B cell (primary cell): ENCODE data around the gene NPM3. TPM values are rescaled to one million over a fixed set of nuclear protein-coding genes. Genes with fewer than 3 reads are reported as not detected.
A peak's percentile ranks its signal among the peaks of the same experiment; 100 is the strongest.

Experiments
- ATAC-seq: fragments of 200-7000 bp; cut with Tn5 transposase; one replicate; pipeline ENCODE4 v1.10.0; 2021; ENCODE audit warnings: low read depth, mild to moderate bottlenecking, moderate number of reproducible peaks, moderate library complexity
- CTCF ChIA-PET: fragments of 350-600 bp; sonication (Branson Sonifier 250); formaldehyde crosslinking; loops from one replicate; lab custom pipeline; 2021; ENCODE audit warnings: antibody characterized with exemption, inconsistent platforms; lab: Charles Lee
- POLR2A ChIA-PET: fragments of 350-600 bp; sonication (Branson Sonifier 250); formaldehyde crosslinking; loops from one replicate; lab custom pipeline; 2021; ENCODE audit warnings: antibody characterized with exemption; lab: Charles Lee
- DNase-seq: peaks from one replicate; pipeline ENCODE4 v3.0.0; 2013
- H2AFZ ChIP-seq: 2 replicates; pipeline ENCODE4 v1.6.1; 2012; ENCODE audit warnings: mild to moderate bottlenecking, low read depth, low read length; ENCODE audit not compliant: insufficient read depth, poor library complexity, severe bottlenecking
- H3K27ac ChIP-seq, 2 donors: 1 replicate in 1 of 2; 2 replicates in 1 of 2; pipeline ENCODE4 v1.5.1; 2012 to 2013; ENCODE audit warnings: low read length in 2 of 2, mild to moderate bottlenecking in 2 of 2, moderate library complexity in 1 of 2
- H3K27me3 ChIP-seq, 4 experiments: fragments of 200-600 bp in 1 of 4; sonication (generic) in 1 of 4; replicated peaks in 1 of 4; 1 replicate in 2 of 4; 2 replicates in 2 of 4; pipeline versions ENCODE4 v1.6.1 to v1.7.0; 2013 to 2016; ENCODE audit warnings: low read length in 3 of 4, mild to moderate bottlenecking in 2 of 4, mixed read lengths in 1 of 4, moderate library complexity in 1 of 4; ENCODE audit not compliant: insufficient read depth in 4 of 4, control insufficient read depth in 3 of 4; ENCODE audit errors: control extremely low read depth in 1 of 4
- H3K36me3 ChIP-seq, 2 experiments: replicated peaks in 1 of 2; 1 replicate in 1 of 2; 2 replicates in 1 of 2; pipeline versions ENCODE4 v1.6.1 to v1.7.1; 2013; ENCODE audit warnings: low read length in 1 of 2; ENCODE audit not compliant: insufficient read depth in 2 of 2, control insufficient read depth in 1 of 2; ENCODE audit errors: control extremely low read depth in 1 of 2, extremely low read depth in 1 of 2
- H3K4me1 ChIP-seq, 2 donors: fragments of 200-600 bp in 1 of 2; sonication (generic) in 1 of 2; 1 replicate in 1 of 2; 2 replicates in 1 of 2; pipeline versions ENCODE4 v1.5.1 to v1.6.1; 2013 to 2017; ENCODE audit warnings: low read length in 2 of 2; ENCODE audit not compliant: control insufficient read depth in 2 of 2, insufficient read depth in 2 of 2
- H3K4me2 ChIP-seq: replicated peaks from 2 replicates; pipeline ENCODE3; 2012; ENCODE audit warnings: mild to moderate bottlenecking, low read depth, low read length; ENCODE audit not compliant: poor library complexity, severe bottlenecking
- H3K4me3 ChIP-seq, 5 experiments: fragments of 200-600 bp in 1 of 5; sonication (generic) in 1 of 5; 1 replicate in 3 of 5; 2 replicates in 2 of 5; pipeline versions ENCODE4 v1.5.1 to v1.7.0; 2011 to 2016; ENCODE audit warnings: low read length in 4 of 5, mild to moderate bottlenecking in 4 of 5, low read depth in 2 of 5, control low read depth in 1 of 5, moderate library complexity in 1 of 5; ENCODE audit not compliant: insufficient read depth in 1 of 5; ENCODE audit errors: control extremely low read depth in 1 of 5, extremely low read depth in 1 of 5
- H3K79me2 ChIP-seq: fragments of 200-600 bp; sonication (generic); one replicate; pipeline ENCODE4 v1.6.0; 2016; ENCODE audit warnings: low read length; ENCODE audit not compliant: control insufficient read depth, insufficient read depth
- H3K9ac ChIP-seq: fragments of 200-600 bp; sonication (generic); 2 replicates; pipeline ENCODE4 v1.6.1; 2017; ENCODE audit warnings: mild to moderate bottlenecking, low read length, moderate library complexity
- H3K9me3 ChIP-seq, 3 donors: one replicate each; pipeline versions ENCODE4 v1.6.1 to v1.7.1; 2013; ENCODE audit warnings: low read length in 2 of 3; ENCODE audit not compliant: control insufficient read depth in 2 of 3, insufficient read depth in 1 of 3; ENCODE audit errors: control extremely low read depth in 1 of 3
- H4K20me1 ChIP-seq: 2 replicates; pipeline ENCODE4 v1.6.0; 2012; ENCODE audit warnings: mild to moderate bottlenecking, low read length; ENCODE audit not compliant: insufficient read depth, control insufficient read depth, poor library complexity, severe bottlenecking
- H3K27ac Mint-ChIP-seq: one replicate; pipeline ENCODE4 v1.8.0; 2021; ENCODE audit warnings: mixed read lengths
- H3K27me3 Mint-ChIP-seq: one replicate; pipeline ENCODE4 v1.8.0; 2021; ENCODE audit warnings: mixed read lengths
- H3K4me1 Mint-ChIP-seq: one replicate; pipeline ENCODE4 v1.8.0; 2021; ENCODE audit warnings: mixed read lengths
- H3K4me3 Mint-ChIP-seq: one replicate; pipeline ENCODE4 v1.8.0; 2021; ENCODE audit warnings: mixed read lengths
- H3K9me3 Mint-ChIP-seq: one replicate; pipeline ENCODE4 v1.8.0; 2022; ENCODE audit warnings: mixed read lengths; ENCODE audit not compliant: insufficient read depth
- EZH2 ChIP-seq: IDR thresholded peaks from 2 replicates; pipeline ENCODE4 v1.6.1; 2012; ENCODE audit warnings: borderline replicate concordance, low read depth, mild to moderate bottlenecking, moderate library complexity, low read length; ENCODE audit not compliant: insufficient read depth, poor library complexity, severe bottlenecking
- WGBS: methylation state at CpG from one replicate; pipeline ENCODE4 v1.1.5; 2013; ENCODE audit warnings: missing lambda C conversion rate; ENCODE audit not compliant: insufficient coverage; 5-methylcytosine and 5-hydroxymethylcytosine counted together
- intact Hi-C: fragments of 100-400 bp; cut with micrococcal nuclease; formaldehyde crosslinking; loops from one replicate; pipeline ENCODE4 v1.10.0; 2022
- polyA plus RNA-seq: library from polyadenylated mRNA; depleted of rRNA; stranded (reverse); fragments of >200 nt; gene quantifications from 2 replicates; pipeline ENCODE4 v1.2.3, GENCODE V29; 2012
- total RNA-seq, 2 donors: library from RNA; stranded (reverse); fragments of 120-200 nt in 1 of 2; gene quantifications; 1 replicate in 1 of 2; 2 replicates in 1 of 2; pipeline versions ENCODE4 v1.2.3 to v1.2.4, GENCODE V29; 2013 to 2022
- TF ChIP-seq, protein P1 (sequence below): fragments of 200-600 bp; IDR thresholded peaks from one replicate; pipeline ENCODE4 v1.8.0; 2022; ENCODE audit warnings: antibody characterized with exemption, mild to moderate bottlenecking

The NPM3 gene
- total and polyA plus RNA-seq, 2 donors (not counting 1 experiment from before 2014, with no cell fraction given) = 7.7 to 13.5 TPM

DNA sequence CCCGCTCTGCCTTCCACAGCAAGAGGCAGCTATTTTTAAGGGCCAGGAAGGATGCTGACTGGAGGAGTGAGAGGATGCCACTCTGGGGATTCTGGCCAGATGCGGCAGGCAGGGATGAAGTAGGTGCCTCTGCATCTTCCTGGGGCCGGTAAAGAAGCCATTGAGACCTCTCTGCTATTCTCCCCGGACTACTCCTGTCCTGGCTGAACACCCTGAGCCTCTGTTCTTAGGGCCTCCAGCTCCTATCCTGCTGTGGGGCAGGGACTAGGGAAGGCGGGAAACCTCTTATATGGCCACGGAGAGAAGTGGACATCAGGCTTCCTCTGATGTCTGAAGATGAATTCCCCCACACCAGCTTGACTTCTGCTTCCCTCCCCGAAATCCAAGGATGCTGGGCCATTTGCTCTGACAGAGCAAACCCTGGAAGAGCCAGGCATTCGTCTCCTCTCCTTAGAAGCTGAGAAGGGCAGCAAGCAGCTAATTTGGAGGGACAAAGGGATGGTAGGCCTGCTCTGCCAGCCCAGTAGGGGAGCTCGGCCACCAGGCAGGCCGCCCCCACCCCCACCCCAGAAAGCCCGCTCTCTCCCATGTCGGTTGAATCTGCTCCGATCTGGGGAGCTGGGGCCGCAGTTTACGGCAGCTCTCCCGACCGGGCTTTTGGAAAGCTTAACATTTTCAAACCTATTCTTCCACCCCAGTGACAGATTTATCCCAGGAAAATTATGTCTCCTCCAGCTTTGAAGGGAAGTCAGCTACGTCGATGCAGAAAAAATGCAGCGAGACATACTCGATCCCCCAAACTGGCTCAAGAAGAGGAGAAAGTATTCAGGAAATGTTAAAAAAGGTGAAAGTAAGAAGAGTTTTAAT lies 10.1 kb downstream of the NPM3 start:
- Mint-ChIP-seq H3K9me3 (no peaks in the 10 kb centered on the region), H3K27ac (no peak overlapping the region), H3K4me1 (peaks cover 32% of the 10 kb centered on the region), H3K27me3 (peaks cover 61% of the 10 kb centered on the region), H3K4me3 (no peak overlapping the region)
- Histone ChIP-seq H2AFZ (peak overlapping the region; percentile 3), H3K4me2 (no peak overlapping the region), H3K4me3 (no peak overlapping the region), H3K9me3 (peaks cover 0 to 11% (median 0%) of the 10 kb centered on the region in 3 donors), H3K4me1 (peaks cover 25 to 30% of the 10 kb centered on the region in 2 donors), H3K36me3 (no peaks in the 10 kb centered on the region), H3K27ac (no peak overlapping the region), H3K9ac (no peak overlapping the region), H3K79me2 (no peaks in the 10 kb centered on the region), H3K27me3 (peaks cover 0 to 73% (median 41%) of the 10 kb centered on the region in 4 experiments), H4K20me1 (peaks cover 13% of the 10 kb centered on the region)
- ChIA-PET POLR2A (interaction anchor here (0.7 kb wide), 1 partner anchor 711 kb away, joined by 3 read pairs; no protein-coding TSS in a partner anchor), CTCF (interaction anchor here (0.6 to 3.6 kb wide), 2 partner anchors 9 to 15 kb away, joined by 4 to 20 read pairs; partner anchors contain the start of gene NPM3)
- TF ChIP-seq EZH2 = no peak
- TF ChIP-seq, protein P1, sequence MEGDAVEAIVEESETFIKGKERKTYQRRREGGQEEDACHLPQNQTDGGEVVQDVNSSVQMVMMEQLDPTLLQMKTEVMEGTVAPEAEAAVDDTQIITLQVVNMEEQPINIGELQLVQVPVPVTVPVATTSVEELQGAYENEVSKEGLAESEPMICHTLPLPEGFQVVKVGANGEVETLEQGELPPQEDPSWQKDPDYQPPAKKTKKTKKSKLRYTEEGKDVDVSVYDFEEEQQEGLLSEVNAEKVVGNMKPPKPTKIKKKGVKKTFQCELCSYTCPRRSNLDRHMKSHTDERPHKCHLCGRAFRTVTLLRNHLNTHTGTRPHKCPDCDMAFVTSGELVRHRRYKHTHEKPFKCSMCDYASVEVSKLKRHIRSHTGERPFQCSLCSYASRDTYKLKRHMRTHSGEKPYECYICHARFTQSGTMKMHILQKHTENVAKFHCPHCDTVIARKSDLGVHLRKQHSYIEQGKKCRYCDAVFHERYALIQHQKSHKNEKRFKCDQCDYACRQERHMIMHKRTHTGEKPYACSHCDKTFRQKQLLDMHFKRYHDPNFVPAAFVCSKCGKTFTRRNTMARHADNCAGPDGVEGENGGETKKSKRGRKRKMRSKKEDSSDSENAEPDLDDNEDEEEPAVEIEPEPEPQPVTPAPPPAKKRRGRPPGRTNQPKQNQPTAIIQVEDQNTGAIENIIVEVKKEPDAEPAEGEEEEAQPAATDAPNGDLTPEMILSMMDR = no peak
- ATAC-seq = no peak
- peak; percentile 30 for DNase-seq
- 19% methylated on average over 16 of the region's 21 CpGs for WGBS
- intact Hi-C loops = no loop called here
